ENCODE results near the gene RABGGTA.
"Not testable (repeated sequence)": the region's sequence is repeated elsewhere in the genome, so short reads cannot be mapped to it uniquely, and the experiment has no call there.

Gene RABGGTA

GRCh38 chr14:24238123-24238522 is 33.3 kb downstream of the RABGGTA start:
- DNase-seq, result no peak

DNA sequence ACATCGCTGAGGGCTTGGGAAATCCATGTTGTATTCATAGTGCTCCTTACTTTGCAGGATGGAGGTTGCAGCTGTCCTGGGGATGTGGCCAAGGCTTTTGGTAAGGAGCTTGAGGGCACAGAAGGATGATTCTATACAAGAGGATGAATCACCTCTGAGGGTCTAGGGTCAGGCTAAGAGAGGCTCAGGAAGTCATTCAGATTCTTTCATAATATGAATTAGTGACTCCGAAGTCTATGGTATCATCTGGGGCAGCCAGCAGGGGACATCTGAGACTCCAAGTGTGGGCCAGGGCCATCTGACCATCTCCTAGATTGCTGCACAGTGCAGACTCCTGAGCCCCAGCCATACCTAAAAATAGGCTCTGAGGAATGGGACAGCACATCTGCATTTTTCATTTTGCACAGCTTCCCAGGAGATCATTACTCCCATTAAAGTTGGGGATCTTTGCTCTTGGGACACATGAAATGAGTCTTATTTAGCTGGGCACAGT is 33.9 kb downstream of the RABGGTA start:
- DNase-seq, result no peak

DNA sequence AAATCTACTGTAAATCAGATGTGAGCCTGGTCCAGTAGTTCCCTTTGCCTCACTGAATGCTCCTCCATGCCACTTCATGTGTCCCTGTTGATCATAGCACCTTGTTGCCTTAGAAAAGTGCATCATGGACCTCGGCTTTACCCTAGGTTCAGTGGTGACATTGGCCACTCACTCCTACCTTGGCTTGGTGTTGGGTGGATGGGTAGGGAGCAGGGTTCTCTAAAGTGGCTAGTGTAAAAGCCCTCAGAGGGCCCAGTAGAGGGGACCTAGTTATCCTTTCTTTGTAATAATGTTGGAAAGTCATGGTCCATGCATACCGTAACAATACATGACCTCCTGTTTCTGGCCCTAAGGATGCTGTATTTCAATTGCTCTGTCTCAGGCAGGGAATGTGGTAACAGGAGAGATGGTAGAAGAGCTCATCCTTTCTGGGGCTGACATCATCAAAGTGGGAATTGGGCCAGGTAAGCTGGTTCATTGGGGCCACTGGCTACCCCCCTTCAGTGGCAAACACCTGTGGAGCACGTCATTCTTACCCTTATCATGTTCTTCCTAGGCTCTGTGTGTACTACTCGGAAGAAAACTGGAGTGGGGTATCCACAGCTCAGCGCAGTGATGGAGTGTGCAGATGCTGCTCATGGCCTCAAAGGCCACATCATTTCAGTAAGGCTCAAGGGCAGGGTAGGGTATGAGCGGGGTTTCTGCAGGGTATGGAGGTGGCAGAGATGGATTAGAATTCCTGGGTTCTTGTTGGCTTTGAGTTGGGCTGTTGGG is 34.5 kb downstream of the RABGGTA start:
- DNase-seq, result no peak

DNA sequence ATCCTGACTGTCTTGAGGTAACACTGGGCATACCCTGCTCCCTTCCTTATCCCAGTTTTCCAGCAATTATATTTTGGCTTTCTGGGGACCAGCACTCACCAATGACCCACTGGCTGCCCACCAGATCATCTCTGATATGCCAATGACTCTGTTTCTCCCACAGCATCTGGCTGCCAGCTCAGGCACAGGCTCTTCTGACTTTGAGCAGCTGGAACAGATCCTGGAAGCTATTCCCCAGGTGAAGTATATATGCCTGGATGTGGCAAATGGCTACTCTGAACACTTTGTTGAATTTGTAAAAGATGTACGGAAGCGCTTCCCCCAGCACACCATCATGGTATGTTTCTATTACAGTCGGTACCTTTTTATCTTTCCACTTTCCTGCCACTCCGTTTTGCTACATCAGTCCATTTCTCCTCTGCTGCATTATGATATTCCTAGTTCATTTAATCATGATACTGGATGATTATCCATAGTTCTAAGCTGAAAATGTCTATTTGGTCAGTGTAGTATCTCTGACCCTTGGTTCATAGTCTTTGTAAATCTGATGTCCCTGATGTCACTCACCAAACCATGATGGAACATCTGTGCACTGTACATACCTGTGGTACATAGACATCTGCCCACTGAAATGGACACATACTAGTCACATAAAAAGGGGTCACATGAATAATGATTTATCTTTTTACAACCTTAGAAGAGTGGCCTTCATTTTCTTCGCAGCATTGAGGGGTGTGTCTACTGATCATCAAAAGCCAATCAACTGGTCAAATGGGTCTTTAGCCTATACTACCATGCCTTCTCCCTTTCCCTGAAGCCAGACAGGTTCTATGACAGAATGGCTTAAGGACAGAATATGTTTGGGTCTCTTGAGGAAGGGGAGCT is 35.4 kb downstream of the RABGGTA start:
- DNase-seq, result no peak

DNA sequence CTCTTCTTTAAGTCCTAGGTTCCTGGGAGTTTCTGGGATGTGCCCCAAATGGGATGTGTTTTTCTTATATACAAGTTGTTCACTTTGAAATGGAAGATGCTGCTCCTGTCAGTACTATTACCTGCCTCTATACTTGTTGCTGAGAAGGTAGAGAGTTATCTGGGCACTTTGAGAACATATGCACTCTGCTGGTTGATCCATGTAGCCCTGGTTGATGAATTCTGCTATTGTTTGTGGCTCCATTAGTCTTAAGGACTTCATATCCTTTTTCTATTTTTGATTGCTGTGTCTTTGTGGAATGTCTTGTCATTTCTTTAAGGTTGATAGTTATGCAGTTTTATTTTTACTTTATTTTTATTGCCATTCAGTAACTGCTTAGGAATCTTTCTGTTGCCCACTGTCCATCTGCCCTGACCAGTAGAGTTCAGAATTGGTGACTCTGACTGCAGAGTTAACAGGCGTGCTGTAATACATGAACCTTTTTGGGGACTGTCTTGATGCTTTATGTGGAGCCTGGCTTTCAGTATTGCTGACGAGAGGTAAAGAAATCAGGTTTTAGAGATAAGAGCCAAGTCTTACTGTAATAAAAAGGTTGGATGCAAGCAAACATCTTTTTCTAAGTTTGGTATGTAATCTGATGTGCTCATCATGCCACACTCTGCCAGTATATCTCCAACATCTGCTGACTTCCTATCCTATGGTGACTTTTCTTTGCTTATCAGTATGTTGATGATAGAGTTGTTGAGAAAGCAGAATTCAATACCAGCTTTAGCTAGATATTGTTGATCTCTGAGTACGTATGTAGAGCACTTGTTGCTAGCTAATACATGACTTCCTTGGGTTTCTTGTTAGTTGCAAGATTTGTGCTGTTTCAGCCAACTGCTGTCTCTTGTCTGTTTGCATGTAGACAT is 37.0 kb downstream of the RABGGTA start:
- no peak for DNase-seq

GRCh38 chr14:24233538-24233866 is 37.9 kb downstream of the RABGGTA start:
- no peak for DNase-seq

GRCh38 chr14:24232645-24233537 is 38.5 kb downstream of the RABGGTA start, which contains the start of gene GMPR2:
TSS of gene GMPR2 (plus strand) at chr14:24232929. CDS start at chr14:24233254, 325 bp downstream.
- DNase-seq, result peak; percentile 85

DNA sequence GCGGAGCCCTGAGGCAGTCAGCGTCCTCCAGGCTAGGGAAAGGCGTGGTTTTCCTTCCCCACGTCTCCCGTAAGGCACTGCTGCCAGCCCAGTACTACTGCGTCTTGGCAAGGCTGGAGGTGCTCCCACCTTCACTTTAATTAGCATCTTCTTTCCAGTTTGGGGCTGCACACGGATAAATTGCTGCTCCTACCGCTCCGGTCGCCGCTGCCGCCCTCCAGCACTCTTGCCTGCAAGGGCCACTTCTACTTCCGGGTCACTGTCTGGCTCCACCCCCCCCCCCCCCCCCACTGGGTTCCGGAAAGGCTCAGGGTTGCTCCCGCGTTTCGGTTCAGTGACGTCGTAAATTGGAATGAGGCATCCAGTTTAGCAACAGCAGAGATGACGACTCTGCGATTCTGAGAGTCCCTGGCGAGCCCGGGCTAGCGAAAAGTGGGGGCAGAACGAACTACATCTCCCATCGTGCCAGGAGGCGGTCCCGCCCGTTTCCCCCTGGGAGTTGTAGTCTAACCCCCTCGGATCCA is 39.2 kb downstream of the RABGGTA start, which contains the start of gene NEDD8:
NEDD8 (minus strand) TSS at position 247 of the 524 bp plus-strand sequence; CDS start at position 147, 100 bp downstream.
- DNase-seq, result peak; percentile 91

- DNase-seq, result no peak
Measured at GRCh38 chr14:24231263-24232120, 39.9 kb downstream of the RABGGTA start.

- DNase-seq, result no peak
Measured at GRCh38 chr14:24228902-24229301, 42.5 kb downstream of the RABGGTA start.

DNA sequence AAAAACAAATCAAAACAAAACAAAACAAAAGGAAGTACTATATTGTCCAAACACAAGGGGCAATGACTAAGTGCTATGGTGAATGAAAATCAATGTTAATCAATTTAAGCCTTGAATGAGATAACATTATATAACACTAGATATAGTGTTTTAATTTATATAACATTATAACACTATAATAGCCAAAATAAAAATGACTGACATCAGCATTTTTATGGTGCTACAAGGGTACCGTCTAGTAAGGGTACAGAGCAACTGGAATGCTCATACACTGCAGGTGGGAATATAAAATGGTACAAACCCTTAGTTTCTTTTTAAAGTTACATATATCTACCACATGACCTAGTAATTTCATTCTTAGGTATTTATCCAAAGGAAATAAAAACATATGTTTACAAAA is 44.9 kb downstream of the RABGGTA start:
- DNase-seq, result no peak

DNA sequence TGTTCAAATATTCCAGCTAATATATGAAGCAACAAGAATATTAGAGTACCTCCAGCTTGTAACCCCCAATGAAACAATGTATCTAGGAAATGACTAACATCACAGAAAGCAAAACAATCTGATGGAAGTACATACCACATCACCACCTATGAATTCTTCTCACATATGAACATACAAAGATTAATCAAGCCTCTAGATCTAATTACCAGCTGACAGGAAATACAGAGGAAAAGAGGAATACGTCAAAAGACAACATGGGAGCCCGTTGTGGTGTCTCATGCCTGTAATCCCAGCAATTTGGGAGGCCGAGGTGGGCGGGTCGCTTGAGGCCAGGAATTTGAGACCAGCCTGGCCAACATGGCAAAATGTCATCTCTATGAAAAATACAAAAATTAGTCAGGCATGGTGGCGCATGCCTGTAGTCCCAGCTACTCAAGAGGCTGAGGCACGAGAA is 46.8 kb downstream of the RABGGTA start:
- no peak for DNase-seq

DNA sequence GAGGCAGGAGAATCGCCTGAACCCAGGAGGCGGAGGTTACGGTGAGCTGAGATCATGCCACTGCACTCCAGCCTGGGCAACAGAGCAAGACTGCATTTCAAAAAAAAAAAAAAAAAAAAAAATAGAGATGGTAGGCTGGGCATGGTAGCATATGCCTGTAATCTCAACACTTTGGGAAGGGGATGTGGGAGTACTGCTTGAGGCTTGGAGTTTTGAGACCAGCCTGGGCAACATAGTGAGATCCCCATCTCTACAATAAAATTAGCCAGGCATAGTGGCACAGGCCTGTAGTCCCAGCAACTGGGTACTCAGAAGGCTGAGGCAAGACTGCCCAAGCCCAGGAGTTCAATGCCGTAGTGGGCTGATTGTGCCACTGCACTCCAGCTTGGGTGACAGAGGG is 48.4 kb downstream of the RABGGTA start:
- not testable (repeated sequence) for DNase-seq

DNA sequence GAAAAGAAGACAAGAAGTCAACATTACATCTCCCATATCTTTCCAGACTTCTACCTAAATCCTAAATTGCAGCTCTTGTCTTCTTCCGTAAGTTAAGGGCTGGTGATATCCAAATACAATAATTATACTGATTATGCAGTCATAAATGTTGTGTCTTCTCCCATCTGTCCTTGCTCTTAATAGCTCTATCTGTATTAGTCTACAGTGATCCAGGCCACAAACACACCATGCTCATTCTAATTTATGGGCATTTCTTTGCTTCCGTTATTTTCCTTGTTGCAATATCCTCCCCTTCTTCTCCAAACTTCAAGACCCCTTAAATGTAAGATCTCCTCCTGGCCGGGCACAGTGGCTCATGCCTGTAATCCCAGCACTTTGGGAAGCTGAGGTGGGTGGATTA is 51.9 kb downstream of the RABGGTA start:
- no peak for DNase-seq

DNA sequence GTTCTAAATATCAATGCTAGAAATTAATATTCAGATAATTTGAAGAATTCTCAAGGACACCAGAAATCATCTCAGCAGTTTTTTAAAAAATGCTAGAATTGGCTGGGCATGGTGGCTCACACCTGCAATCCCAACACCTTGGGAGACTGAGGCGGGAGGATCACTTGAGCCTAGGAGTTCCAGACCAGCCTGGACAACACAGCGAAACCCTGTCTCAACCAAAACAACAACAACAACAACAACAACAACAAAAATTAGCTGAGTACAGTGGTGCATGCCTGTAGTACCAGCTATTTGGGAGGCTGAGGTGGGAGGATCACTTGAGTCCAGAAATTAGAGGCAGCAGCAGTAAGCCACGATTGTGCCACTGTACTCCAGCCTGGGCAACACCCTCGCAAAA is 52.3 kb downstream of the RABGGTA start:
- DNase-seq, result no peak

GRCh38 chr14:24216876-24217275 is 54.5 kb downstream of the RABGGTA start:
- not testable (repeated sequence) for DNase-seq

DNA sequence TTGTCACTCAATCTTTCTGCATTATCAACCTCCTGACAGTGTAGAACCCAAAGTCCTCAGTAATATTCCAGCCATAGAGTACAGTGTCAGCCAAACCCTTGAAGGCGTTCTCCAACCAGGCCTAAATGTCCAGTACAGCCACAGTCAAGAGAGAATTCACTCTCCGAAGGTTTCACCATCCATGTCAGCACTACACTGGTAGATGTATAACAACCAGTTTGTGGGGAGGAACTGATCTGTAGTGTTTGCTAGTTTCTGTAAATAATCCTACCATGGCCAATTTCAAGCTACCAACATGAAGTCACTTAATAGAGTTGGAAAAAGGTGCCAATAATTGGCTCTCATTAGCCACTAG is 55.1 kb downstream of the RABGGTA start:
- DNase-seq, result no peak
